Measurements from ENCODE around the gene YJU2.

- no peak for TF ChIP-seq YY1 (IDR thresholded peaks at IDR 0.05)
- TF ChIP-seq, protein P1, sequence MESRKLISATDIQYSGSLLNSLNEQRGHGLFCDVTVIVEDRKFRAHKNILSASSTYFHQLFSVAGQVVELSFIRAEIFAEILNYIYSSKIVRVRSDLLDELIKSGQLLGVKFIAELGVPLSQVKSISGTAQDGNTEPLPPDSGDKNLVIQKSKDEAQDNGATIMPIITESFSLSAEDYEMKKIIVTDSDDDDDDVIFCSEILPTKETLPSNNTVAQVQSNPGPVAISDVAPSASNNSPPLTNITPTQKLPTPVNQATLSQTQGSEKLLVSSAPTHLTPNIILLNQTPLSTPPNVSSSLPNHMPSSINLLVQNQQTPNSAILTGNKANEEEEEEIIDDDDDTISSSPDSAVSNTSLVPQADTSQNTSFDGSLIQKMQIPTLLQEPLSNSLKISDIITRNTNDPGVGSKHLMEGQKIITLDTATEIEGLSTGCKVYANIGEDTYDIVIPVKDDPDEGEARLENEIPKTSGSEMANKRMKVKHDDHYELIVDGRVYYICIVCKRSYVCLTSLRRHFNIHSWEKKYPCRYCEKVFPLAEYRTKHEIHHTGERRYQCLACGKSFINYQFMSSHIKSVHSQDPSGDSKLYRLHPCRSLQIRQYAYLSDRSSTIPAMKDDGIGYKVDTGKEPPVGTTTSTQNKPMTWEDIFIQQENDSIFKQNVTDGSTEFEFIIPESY (IDR thresholded peaks at IDR 0.05), result no peak
These were observed 13.5 kb upstream of the YJU2 start for GRCh38 chr19:4233282-4233853.

Data from liver (tissue), 1 donor.